Tongue (tissue), 2 donors: ENCODE data around the gene ALKBH3. TPM values are rescaled to one million over a fixed set of nuclear protein-coding genes. Genes with fewer than 3 reads are reported as not detected.

Experiments used
- DNase-seq: peaks from one replicate; pipeline ENCODE4 v3.0.0-alpha.2; 2015
- total RNA-seq: library from RNA; depleted of rRNA; stranded (reverse); fragments of >200 nt; gene quantifications from one replicate; pipeline ENCODE4 v1.2.3, GENCODE V29; 2014

The ALKBH3 gene
- total RNA-seq, 1 donor from 2014 or later: 27.3 TPM

GRCh38 chr11:43941257-43941994 lies 60.8 kb downstream of the ALKBH3 start:
- peak; percentile 67 for DNase-seq

- DNase-seq: peak; percentile 72
Observed at GRCh38 chr11:43942662-43943371, 62.2 kb downstream of the ALKBH3 start.

- DNase-seq: no peak
Observed at GRCh38 chr11:43943372-43943930, 62.8 kb downstream of the ALKBH3 start.

- DNase-seq: no peak
Observed at GRCh38 chr11:43943931-43944751, 63.5 kb downstream of the ALKBH3 start.

GRCh38 chr11:43944761-43945311 lies 64.2 kb downstream of the ALKBH3 start:
- no peak for DNase-seq

GRCh38 chr11:43947003-43947500 lies 66.4 kb downstream of the ALKBH3 start:
- no peak for DNase-seq

GRCh38 chr11:43947815-43948214 lies 67.2 kb downstream of the ALKBH3 start:
- DNase-seq: no peak

- no peak for DNase-seq
Observed at GRCh38 chr11:43948341-43949225, 68.0 kb downstream of the ALKBH3 start.

- DNase-seq: no peak
Observed at GRCh38 chr11:43950311-43950855, 69.8 kb downstream of the ALKBH3 start.

- peak; percentile 54 for DNase-seq
Observed at GRCh38 chr11:43951231-43951630, 70.6 kb downstream of the ALKBH3 start.

GRCh38 chr11:43952020-43952400 lies 71.4 kb downstream of the ALKBH3 start:
- no peak for DNase-seq

GRCh38 chr11:43952401-43953342 lies 72.0 kb downstream of the ALKBH3 start:
- no peak for DNase-seq

GRCh38 chr11:43953521-43953920 lies 72.9 kb downstream of the ALKBH3 start:
- DNase-seq: no peak

- no peak for DNase-seq
Observed at GRCh38 chr11:43954241-43954640, 73.6 kb downstream of the ALKBH3 start.

- no peak for DNase-seq
Observed at GRCh38 chr11:43955381-43956118, 74.9 kb downstream of the ALKBH3 start.

GRCh38 chr11:43957571-43957970 lies 76.9 kb downstream of the ALKBH3 start:
- no peak for DNase-seq

- DNase-seq: no peak
Observed at GRCh38 chr11:43959321-43959995, 78.8 kb downstream of the ALKBH3 start.
